IPS-18a (cell line): ENCODE measurements around the gene VSIG10.

Experiments
- H3K27ac ChIP-seq: one replicate; pipeline ENCODE4 v1.5.1; 2013; ENCODE audit warnings: low read length
- H3K27me3 ChIP-seq: one replicate; pipeline ENCODE4 v1.6.1; 2013; ENCODE audit warnings: mild to moderate bottlenecking, low read length; ENCODE audit not compliant: control insufficient read depth, insufficient read depth
- H3K36me3 ChIP-seq: one replicate; pipeline ENCODE4 v1.6.1; 2013; ENCODE audit warnings: low read depth, low read length; ENCODE audit not compliant: control insufficient read depth
- H3K4me1 ChIP-seq: one replicate; pipeline ENCODE4 v1.6.1; 2013; ENCODE audit warnings: low read depth, low read length; ENCODE audit not compliant: control insufficient read depth
- H3K4me3 ChIP-seq: one replicate; pipeline ENCODE4 v1.5.1; 2013; ENCODE audit warnings: low read length
- H3K9ac ChIP-seq: one replicate; pipeline ENCODE4 v1.6.1; 2013; ENCODE audit warnings: mild to moderate bottlenecking, low read length, moderate library complexity
- H3K9me3 ChIP-seq: one replicate; pipeline ENCODE4 v1.6.1; 2013; ENCODE audit warnings: low read depth, low read length; ENCODE audit not compliant: control insufficient read depth

The VSIG10 gene

GRCh38 chr12:118058227-118058626 lies 45.6 kb downstream of the VSIG10 start:
- Histone ChIP-seq H3K36me3 (peaks cover 2% of the 10 kb centered on the region), H3K4me1 (peaks cover 7% of the 10 kb centered on the region), H3K4me3 (no peak overlapping the region), H3K9ac (no peak overlapping the region), H3K27ac (no peak overlapping the region), H3K9me3 (no peaks in the 10 kb centered on the region), H3K27me3 (no peaks in the 10 kb centered on the region)

GRCh38 chr12:118055865-118056773 lies 47.7 kb downstream of the VSIG10 start:
- Histone ChIP-seq H3K4me1 (peaks cover 7% of the 10 kb centered on the region), H3K27me3 (no peaks in the 10 kb centered on the region)

GRCh38 chr12:118055144-118055557 lies 48.7 kb downstream of the VSIG10 start:
- Histone ChIP-seq H3K4me1 (peaks cover 7% of the 10 kb centered on the region), H3K27ac (no peak overlapping the region), H3K9me3 (no peaks in the 10 kb centered on the region), H3K9ac (no peak overlapping the region), H3K27me3 (no peaks in the 10 kb centered on the region), H3K4me3 (no peak overlapping the region), H3K36me3 (peaks cover 22% of the 10 kb centered on the region)

More at GRCh38 chr12:118055865-118056773, 47.7 kb downstream of the VSIG10 start:
- no peak overlapping the region for H3K27ac ChIP-seq
- no peak overlapping the region for H3K9ac ChIP-seq
- H3K9me3 ChIP-seq = no peaks in the 10 kb centered on the region
- H3K4me3 ChIP-seq = no peak overlapping the region
- peaks cover 12% of the 10 kb centered on the region for H3K36me3 ChIP-seq

GRCh38 chr12:118053071-118053985 lies 50.5 kb downstream of the VSIG10 start:
- Histone ChIP-seq H3K36me3 (peaks cover 29% of the 10 kb centered on the region), H3K27ac (no peak overlapping the region), H3K4me3 (no peak overlapping the region), H3K9me3 (no peaks in the 10 kb centered on the region), H3K4me1 (no peaks in the 10 kb centered on the region), H3K9ac (no peak overlapping the region), H3K27me3 (no peaks in the 10 kb centered on the region)

- Histone ChIP-seq H3K36me3 (peaks cover 29% of the 10 kb centered on the region), H3K27me3 (no peaks in the 10 kb centered on the region), H3K9me3 (no peaks in the 10 kb centered on the region), H3K9ac (no peak overlapping the region), H3K27ac (no peak overlapping the region), H3K4me1 (no peaks in the 10 kb centered on the region), H3K4me3 (no peak overlapping the region)
Measured at GRCh38 chr12:118052324-118053070, 51.3 kb downstream of the VSIG10 start.

GRCh38 chr12:118050972-118051910 lies 52.6 kb downstream of the VSIG10 start:
- Histone ChIP-seq H3K9ac (no peak overlapping the region), H3K9me3 (no peaks in the 10 kb centered on the region), H3K36me3 (peaks cover 29% of the 10 kb centered on the region), H3K4me3 (no peak overlapping the region), H3K27ac (no peak overlapping the region), H3K4me1 (no peaks in the 10 kb centered on the region), H3K27me3 (no peaks in the 10 kb centered on the region)

- Histone ChIP-seq H3K27ac (no peak overlapping the region), H3K9me3 (no peaks in the 10 kb centered on the region), H3K4me1 (no peaks in the 10 kb centered on the region), H3K27me3 (no peaks in the 10 kb centered on the region), H3K36me3 (peaks cover 48% of the 10 kb centered on the region), H3K4me3 (no peak overlapping the region), H3K9ac (no peak overlapping the region)
Measured at GRCh38 chr12:118046430-118046829, 57.4 kb downstream of the VSIG10 start.

GRCh38 chr12:118044577-118044976 lies 59.2 kb downstream of the VSIG10 start:
- no peak overlapping the region for H3K27ac ChIP-seq
- H3K9me3 ChIP-seq = no peaks in the 10 kb centered on the region
- peaks cover 45% of the 10 kb centered on the region for H3K36me3 ChIP-seq

GRCh38 chr12:118044075-118044474 lies 59.7 kb downstream of the VSIG10 start:
- H3K9ac ChIP-seq = no peak overlapping the region
- H3K27ac ChIP-seq = no peak overlapping the region
- no peaks in the 10 kb centered on the region for H3K4me1 ChIP-seq
- H3K4me3 ChIP-seq = no peak overlapping the region
- H3K36me3 ChIP-seq = peaks cover 47% of the 10 kb centered on the region
- H3K27me3 ChIP-seq = no peaks in the 10 kb centered on the region
- no peaks in the 10 kb centered on the region for H3K9me3 ChIP-seq

More at GRCh38 chr12:118044577-118044976, 59.2 kb downstream of the VSIG10 start:
- Histone ChIP-seq H3K9ac (no peak overlapping the region), H3K4me3 (no peak overlapping the region), H3K27me3 (no peaks in the 10 kb centered on the region), H3K4me1 (no peaks in the 10 kb centered on the region)

- no peaks in the 10 kb centered on the region for H3K27me3 ChIP-seq
- H3K27ac ChIP-seq = no peak overlapping the region
- H3K9ac ChIP-seq = no peak overlapping the region
- H3K36me3 ChIP-seq = peaks cover 53% of the 10 kb centered on the region
- H3K4me3 ChIP-seq = no peak overlapping the region
- H3K9me3 ChIP-seq = no peaks in the 10 kb centered on the region
- no peaks in the 10 kb centered on the region for H3K4me1 ChIP-seq
Measured at GRCh38 chr12:118042091-118042490, 61.7 kb downstream of the VSIG10 start.
